RWPE1 (cell line): ENCODE measurements around the gene KIF16B.

ENCODE experiments used
- CTCF ChIA-PET: fragments of 350-600 bp; sonication (Branson Sonifier 250); formaldehyde crosslinking; extraction: SDS; loops from one replicate; lab custom pipeline; 2021; lab: Yijun Ruan, JAX
- POLR2A ChIA-PET: fragments of 400-600 bp; formaldehyde crosslinking; extraction: SDS; loops from one replicate; lab custom pipeline; 2020; ENCODE audit warnings: antibody characterized with exemption; ENCODE audit not compliant: low non-redundant PET; lab: Yijun Ruan, JAX
- DNase-seq: peaks from one replicate; pipeline ENCODE4 v3.0.0; 2012; ENCODE audit warnings: low spot score
- H3K27ac ChIP-seq: fragments of 450-650 bp; 2 replicates; pipeline ENCODE4 v1.5.1; 2017
- CTCF ChIP-seq: fragments of 450-650 bp; conservative IDR thresholded peaks from 2 replicates; pipeline ENCODE4 v1.5.1; 2017; ENCODE audit warnings: low read depth, mild to moderate bottlenecking

The KIF16B gene

GRCh38 chr20:16392346-16392745 lies 180.9 kb downstream of the KIF16B start:
- POLR2A ChIA-PET: no interaction called here

GRCh38 chr20:16390991-16391390 lies 182.3 kb downstream of the KIF16B start:
- ChIA-PET POLR2A (no interaction called here), CTCF (no interaction called here)
- DNase-seq: no peak
- H3K27ac ChIP-seq: no peak overlapping the region
- no peak for TF ChIP-seq CTCF

More at GRCh38 chr20:16392346-16392745, 180.9 kb downstream of the KIF16B start:
- TF ChIP-seq CTCF: no peak
- no peak overlapping the region for H3K27ac ChIP-seq
- CTCF ChIA-PET: interaction anchor here (0.5 kb wide), 1 partner anchor 1317 kb away, joined by 3 read pairs; no protein-coding TSS in a partner anchor
- DNase-seq: no peak

GRCh38 chr20:16388731-16389130 lies 184.5 kb downstream of the KIF16B start:
- H3K27ac ChIP-seq: no peak overlapping the region
- ChIA-PET CTCF (no interaction called here), POLR2A (no interaction called here)
- no peak for TF ChIP-seq CTCF
- no peak for DNase-seq

GRCh38 chr20:16387666-16388065 lies 185.6 kb downstream of the KIF16B start:
- POLR2A ChIA-PET: no interaction called here
- no peak overlapping the region for H3K27ac ChIP-seq
- CTCF ChIA-PET: no interaction called here
- DNase-seq: no peak
- TF ChIP-seq CTCF: no peak

GRCh38 chr20:16385891-16386290 lies 187.4 kb downstream of the KIF16B start:
- DNase-seq: no peak
- CTCF ChIA-PET: no interaction called here
- TF ChIP-seq CTCF: no peak
- POLR2A ChIA-PET: no interaction called here
- H3K27ac ChIP-seq: no peak overlapping the region

GRCh38 chr20:16385462-16385861 lies 187.8 kb downstream of the KIF16B start:
- no peak for DNase-seq
- POLR2A ChIA-PET: no interaction called here
- no peak for TF ChIP-seq CTCF
- CTCF ChIA-PET: interaction anchor here (0.7 kb wide), 1 partner anchor 1099 kb away, joined by 3 read pairs; no protein-coding TSS in a partner anchor
- no peak overlapping the region for H3K27ac ChIP-seq
